HepG2 (cell line): ENCODE results near the gene SPAG5. TPM values are rescaled to one million over a fixed set of nuclear protein-coding genes. Genes with fewer than 3 reads are reported as not detected.

Experiments used
- DDIT3 ChIP-seq: sonication (generic); formaldehyde crosslinking; IDR thresholded peaks from 2 replicates; pipeline ENCODE4 v1.4.0; 2020; ENCODE audit warnings: mild to moderate bottlenecking, missing genetic modification reagents
- GATA4 ChIP-seq: sonication (generic); IDR thresholded peaks from 2 replicates; pipeline ENCODE4 v1.6.1; 2016; ENCODE audit warnings: antibody characterized with exemption, low read depth, borderline replicate concordance
- GATAD1 ChIP-seq: IDR thresholded peaks from 2 replicates; pipeline ENCODE4 v1.6.1; 2016; ENCODE audit warnings: missing genetic modification reagents, missing compliant biosample characterization
- GMEB1 ChIP-seq: sonication (generic); formaldehyde crosslinking; IDR thresholded peaks from 2 replicates; pipeline ENCODE4 v1.5.1; 2020; ENCODE audit warnings: missing genetic modification reagents, mild to moderate bottlenecking, borderline replicate concordance
- HNF4G ChIP-seq, 2 experiments: sonication (generic) in 1 of 2; formaldehyde crosslinking in 1 of 2; IDR thresholded peaks; 2 replicates each; pipeline versions ENCODE4 v1.4.0 to v1.6.1; 2011 to 2020; ENCODE audit warnings: borderline replicate concordance in 2 of 2, low read depth in 2 of 2, mild to moderate bottlenecking in 2 of 2, low read length in 1 of 2, missing genetic modification reagents in 1 of 2, moderate library complexity in 1 of 2
- KAT2B ChIP-seq: fragments of 150-350 bp; IDR thresholded peaks from 2 replicates; pipeline ENCODE4 v1.6.1; 2014; ENCODE audit warnings: low read depth, low read length, borderline replicate concordance
- KDM3A ChIP-seq: IDR thresholded peaks from 2 replicates; pipeline ENCODE4 v1.6.1; 2018; ENCODE audit warnings: low read depth, missing compliant biosample characterization
- KLF12 ChIP-seq: sonication (generic); formaldehyde crosslinking; IDR thresholded peaks from 2 replicates; pipeline ENCODE4 v1.4.0; 2020; ENCODE audit warnings: missing genetic modification reagents, borderline replicate concordance
- LRRFIP1 ChIP-seq: sonication (generic); formaldehyde crosslinking; conservative IDR thresholded peaks from 2 replicates; pipeline ENCODE4 v1.4.0; 2020; ENCODE audit warnings: missing genetic modification reagents
- MAZ ChIP-seq, 2 experiments: sonication (generic) in 1 of 2; formaldehyde crosslinking in 1 of 2; IDR thresholded peaks; 2 replicates each; pipeline versions ENCODE4 v1.5.0 to v1.6.1; 2012 to 2020; ENCODE audit warnings: low read depth in 2 of 2, mild to moderate bottlenecking in 2 of 2, borderline replicate concordance in 1 of 2, improper control_type of control experiment in 1 of 2, low read length in 1 of 2, missing genetic modification reagents in 1 of 2, moderate library complexity in 1 of 2
- MED1 ChIP-seq: sonication (generic); formaldehyde crosslinking; IDR thresholded peaks from 2 replicates; pipeline ENCODE4 v1.4.0; 2020; ENCODE audit warnings: missing genetic modification reagents
- MXI1 ChIP-seq: IDR thresholded peaks from 3 replicates; pipeline ENCODE4 v1.6.1; 2012; ENCODE audit warnings: low read depth, low read length, inconsistent platforms, borderline replicate concordance
- REL ChIP-seq: sonication (generic); formaldehyde crosslinking; conservative IDR thresholded peaks from 2 replicates; pipeline ENCODE4 v1.8.0; 2022; ENCODE audit warnings: mild to moderate bottlenecking, missing genetic modification reagents, moderate library complexity
- THAP9 ChIP-seq: sonication (generic); formaldehyde crosslinking; IDR thresholded peaks from 2 replicates; pipeline ENCODE4; 2020; ENCODE audit warnings: missing genetic modification reagents, mild to moderate bottlenecking, borderline replicate concordance
- ZNF30 ChIP-seq: sonication (generic); formaldehyde crosslinking; IDR thresholded peaks from 2 replicates; pipeline ENCODE4 v1.5.0; 2020; ENCODE audit warnings: mild to moderate bottlenecking, missing genetic modification reagents
- ZNF740 ChIP-seq: sonication (generic); formaldehyde crosslinking; IDR thresholded peaks from 2 replicates; pipeline ENCODE4 v1.4.0; 2020; ENCODE audit warnings: missing genetic modification reagents
- ZNF816 ChIP-seq: sonication (generic); formaldehyde crosslinking; IDR thresholded peaks from 2 replicates; pipeline ENCODE4 v1.8.0; 2022; ENCODE audit warnings: missing genetic modification reagents, mild to moderate bottlenecking, borderline replicate concordance
- ZSCAN21 ChIP-seq: sonication (generic); formaldehyde crosslinking; IDR thresholded peaks from 2 replicates; pipeline ENCODE4 v1.8.0; 2022; ENCODE audit warnings: mild to moderate bottlenecking, missing genetic modification reagents, moderate library complexity, borderline replicate concordance
- polyA plus RNA-seq, 8 experiments: library from polyadenylated mRNA; depleted of rRNA in 3 of 8; stranded (reverse) in 7 of 8; unstranded in 1 of 8; fragments of >200 nt; fragmentation: Illumina TruSeq in 4 of 8; extraction: Trizol in 4 of 8; gene quantifications; 2 replicates each; pipeline versions ENCODE4 v1.2.1 to v1.2.3, GENCODE V29; 2011 to 2016; ENCODE audit warnings: low read depth in 4 of 8, missing spikeins in 1 of 8, mixed read lengths in 1 of 8; ENCODE audit not compliant: insufficient read depth in 1 of 8
- total RNA-seq, 5 experiments: library from RNA; depleted of rRNA; stranded (reverse); fragments of >200 nt; fragmentation: Illumina TruSeq; extraction: Trizol; gene quantifications; 2 replicates each; pipeline ENCODE4 v1.2.3, GENCODE V29; 2016; ENCODE audit warnings: low read depth in 1 of 5

SPAG5 gene
- total and polyA plus RNA-seq, 2 of the 13 experiments (the other 11 are each of a cell fraction or from before 2014, with no cell fraction given) = 41.4 to 98.0 TPM

GRCh38 chr17:28571361-28572122 is 27.3 kb downstream of the SPAG5 start, which contains the start of gene PIGS (continued):
- TF ChIP-seq GATA4 = no peak
- TF ChIP-seq GATAD1 = peak; percentile 73
- TF ChIP-seq GMEB1 (CRISPR knock-in tag) = peak; percentile 58
- no peak for TF ChIP-seq KAT2B
- TF ChIP-seq ZNF740 (CRISPR knock-in tag) = no peak; the same call in 1 of the 2 replicates
- TF ChIP-seq LRRFIP1 (CRISPR knock-in tag) = no peak
- no peak for TF ChIP-seq HNF4G (IDR thresholded peaks at IDR 0.05; ENCODE audit: borderline replicate concordance, low read depth, low read length)
- no peak for TF ChIP-seq HNF4G (CRISPR knock-in tag; IDR thresholded peaks at IDR 0.05; ENCODE audit: borderline replicate concordance, low read depth)
- 0 out of 2 replicates have a peak, but pooled peaks have one; percentile 31 for TF ChIP-seq KDM3A (CRISPR knock-in tag)
- TF ChIP-seq MED1 (CRISPR knock-in tag) = peak; percentile 28
- TF ChIP-seq REL (CRISPR knock-in tag) = no peak
- TF ChIP-seq KLF12 = no peak
- TF ChIP-seq MXI1 = peak; percentile 59; the same call in 1 of the 3 replicates
- TF ChIP-seq THAP9 = no peak; the same call in 1 of the 2 replicates
- no peak for TF ChIP-seq ZNF816 (CRISPR knock-in tag)
- TF ChIP-seq ZSCAN21 (CRISPR knock-in tag) = 0 out of 2 replicates have a peak, but pooled peaks have one; percentile 14
- TF ChIP-seq ZNF30 (CRISPR knock-in tag) = 0 out of 2 replicates have a peak, but pooled peaks have one; percentile 64
- no peak for TF ChIP-seq DDIT3
- peak; percentile 60; the same call in 1 of the 2 replicates for TF ChIP-seq MAZ (IDR thresholded peaks at IDR 0.05; ENCODE audit: borderline replicate concordance, low read depth, low read length)
- peak; percentile 79 for TF ChIP-seq MAZ (CRISPR knock-in tag; IDR thresholded peaks at IDR 0.05; ENCODE audit: low read depth)
